ENCODE measurements around the gene AFAP1.

AFAP1 gene

GRCh38 chr4:7966281-7967062 lies 26.8 kb upstream of the AFAP1 start:
- TF ChIP-seq FOXP2 (optimal IDR thresholded peaks at IDR 0.05; ENCODE audit: borderline replicate concordance, extremely low read depth, extremely low read length, insufficient read depth) (no peak), SIN3A (IDR thresholded peaks at IDR 0.05; ENCODE audit: borderline replicate concordance, insufficient read depth, low read length) (no peak), POLR2AphosphoS5 (IDR thresholded peaks at IDR 0.05; ENCODE audit: low read depth, low read length) (no peak), TAF1 (IDR thresholded peaks at IDR 0.05; ENCODE audit: borderline replicate concordance, insufficient read depth, low read length) (no peak), REST (IDR thresholded peaks at IDR 0.05; ENCODE audit: insufficient read depth in 1 of 2, low read depth in 2 of 2, low read length in 2 of 2) (no peak)

GRCh38 chr4:7964890-7965662 lies 25.4 kb upstream of the AFAP1 start:
- no peak for TF ChIP-seq TAF1 (IDR thresholded peaks at IDR 0.05; ENCODE audit: borderline replicate concordance, insufficient read depth, low read length)
- no peak for TF ChIP-seq POLR2AphosphoS5 (IDR thresholded peaks at IDR 0.05; ENCODE audit: low read depth, low read length)
- no peak for TF ChIP-seq REST (IDR thresholded peaks at IDR 0.05; ENCODE audit: insufficient read depth in 1 of 2, low read depth in 2 of 2, low read length in 2 of 2)
- no peak for TF ChIP-seq FOXP2 (optimal IDR thresholded peaks at IDR 0.05; ENCODE audit: borderline replicate concordance, extremely low read depth, extremely low read length, insufficient read depth)
- no peak for TF ChIP-seq SIN3A (IDR thresholded peaks at IDR 0.05; ENCODE audit: borderline replicate concordance, insufficient read depth, low read length)

GRCh38 chr4:7964459-7964858 lies 24.8 kb upstream of the AFAP1 start:
- no peak for TF ChIP-seq POLR2AphosphoS5 (IDR thresholded peaks at IDR 0.05; ENCODE audit: low read depth, low read length)
- no peak for TF ChIP-seq TAF1 (IDR thresholded peaks at IDR 0.05; ENCODE audit: borderline replicate concordance, insufficient read depth, low read length)

- TF ChIP-seq SIN3A (IDR thresholded peaks at IDR 0.05; ENCODE audit: borderline replicate concordance, insufficient read depth, low read length) (no peak), REST (IDR thresholded peaks at IDR 0.05; ENCODE audit: insufficient read depth in 1 of 2, low read depth in 2 of 2, low read length in 2 of 2) (no peak), FOXP2 (optimal IDR thresholded peaks at IDR 0.05; ENCODE audit: borderline replicate concordance, extremely low read depth, extremely low read length, insufficient read depth) (no peak), TAF1 (IDR thresholded peaks at IDR 0.05; ENCODE audit: borderline replicate concordance, insufficient read depth, low read length) (no peak), POLR2AphosphoS5 (IDR thresholded peaks at IDR 0.05; ENCODE audit: low read depth, low read length) (no peak)
Measured at GRCh38 chr4:7963691-7964090, 24.0 kb upstream of the AFAP1 start.

GRCh38 chr4:7962609-7963508 lies 23.2 kb upstream of the AFAP1 start:
- TF ChIP-seq FOXP2 (optimal IDR thresholded peaks at IDR 0.05; ENCODE audit: borderline replicate concordance, extremely low read depth, extremely low read length, insufficient read depth) (no peak), POLR2AphosphoS5 (IDR thresholded peaks at IDR 0.05; ENCODE audit: low read depth, low read length) (no peak), REST (IDR thresholded peaks at IDR 0.05; ENCODE audit: insufficient read depth in 1 of 2, low read depth in 2 of 2, low read length in 2 of 2) (no peak), TAF1 (IDR thresholded peaks at IDR 0.05; ENCODE audit: borderline replicate concordance, insufficient read depth, low read length) (no peak), SIN3A (IDR thresholded peaks at IDR 0.05; ENCODE audit: borderline replicate concordance, insufficient read depth, low read length) (no peak)

All from PFSK-1 (cell line).